ENCODE measurements around the gene RCAN1. TPM values are rescaled to one million over a fixed set of nuclear protein-coding genes. Genes with fewer than 3 reads are reported as not detected.
A peak's percentile ranks its signal among the peaks of the same experiment; 100 is the strongest.

The RCAN1 gene
- total RNA-seq: 100 to 1,000 TPM in 1 of 2 donors, 10 to 100 TPM in 1; 59.6 to 180 TPM
- long read RNA-seq, donor 1, transcript RCAN1-201 (4 exons, 2,490 nt): major isoform, 19 of 40 reads
- long read RNA-seq, donor 1, transcript RCAN1-202 (4 exons, 2,408 nt): minor isoform, 12 of 40 reads
- long read RNA-seq, donor 1, partial matches to known transcripts: 3 of 40 reads
- long read RNA-seq, donor 1, other reads (novel, unspliced or antisense): 4 of 40 reads
- long read RNA-seq, donor 2, transcript RCAN1-202 (4 exons, 2,408 nt): major isoform, 130 of 178 reads
- long read RNA-seq, donor 2, partial matches to known transcripts: 31 of 178 reads
- long read RNA-seq, donor 2, other reads (novel, unspliced or antisense): 12 of 178 reads

GRCh38 chr21:34614628-34615486 is at the start of gene RCAN1:
Gene RCAN1 (minus strand): TSS chr21:34615113. CDS start chr21:34615011, 102 bp downstream.
- intact Hi-C loops (cut with DNase I): no loop called here
- peak; percentile 96 for DNase-seq (ENCODE audit: low spot score)

- intact Hi-C loops (cut with DNase I): no loop called here
- DNase-seq (ENCODE audit: low spot score): no peak
Measured at GRCh38 chr21:34661848-34662247, 46.9 kb upstream of the RCAN1 start.

- DNase-seq (ENCODE audit: low spot score): peak; percentile 53
- intact Hi-C loops (cut with DNase I): no loop called here
Measured at GRCh38 chr21:34653522-34653921, 38.6 kb upstream of the RCAN1 start.

GRCh38 chr21:34651642-34652041 is 36.7 kb upstream of the RCAN1 start:
- intact Hi-C loops (cut with DNase I): no loop called here
- no peak for DNase-seq (ENCODE audit: low spot score)

- DNase-seq (ENCODE audit: low spot score): no peak
- intact Hi-C loops (cut with DNase I): no loop called here
Measured at GRCh38 chr21:34650861-34651431, 36.0 kb upstream of the RCAN1 start.

- intact Hi-C loops (cut with DNase I): no loop called here
- DNase-seq (ENCODE audit: low spot score): no peak
Measured at GRCh38 chr21:34649400-34649799, 34.5 kb upstream of the RCAN1 start.

- no peak for DNase-seq (ENCODE audit: low spot score)
- intact Hi-C loops (cut with DNase I): no loop called here
Measured at GRCh38 chr21:34648739-34649297, 33.9 kb upstream of the RCAN1 start.

- intact Hi-C loops (cut with DNase I): no loop called here
- no peak for DNase-seq (ENCODE audit: low spot score)
Measured at GRCh38 chr21:34647555-34647954, 32.6 kb upstream of the RCAN1 start.

GRCh38 chr21:34644825-34645224 is 29.9 kb upstream of the RCAN1 start:
- no peak for DNase-seq (ENCODE audit: low spot score)
- intact Hi-C loops (cut with DNase I): no loop called here

- intact Hi-C loops (cut with DNase I): no loop called here
- DNase-seq (ENCODE audit: low spot score): no peak
Measured at GRCh38 chr21:34642211-34643075, 27.5 kb upstream of the RCAN1 start.

GRCh38 chr21:34640858-34641257 is 25.9 kb upstream of the RCAN1 start:
- intact Hi-C loops (cut with DNase I): no loop called here
- DNase-seq (ENCODE audit: low spot score): no peak

- intact Hi-C loops (cut with DNase I): no loop called here
- DNase-seq (ENCODE audit: low spot score): no peak
Measured at GRCh38 chr21:34639882-34640788, 25.2 kb upstream of the RCAN1 start.

GRCh38 chr21:34639250-34639649 is 24.3 kb upstream of the RCAN1 start:
- intact Hi-C loops (cut with DNase I): no loop called here

GRCh38 chr21:34636961-34637360 is 22.0 kb upstream of the RCAN1 start:
- DNase-seq (ENCODE audit: low spot score): no peak
- intact Hi-C loops (cut with DNase I): no loop called here

More at GRCh38 chr21:34639250-34639649, 24.3 kb upstream of the RCAN1 start:
- DNase-seq (ENCODE audit: low spot score): no peak

GRCh38 chr21:34635307-34635706 is 20.4 kb upstream of the RCAN1 start:
- intact Hi-C loops (cut with DNase I): no loop called here
- DNase-seq (ENCODE audit: low spot score): no peak

- intact Hi-C loops (cut with DNase I): no loop called here
- DNase-seq (ENCODE audit: low spot score): no peak
Measured at GRCh38 chr21:34632498-34632897, 17.6 kb upstream of the RCAN1 start.

- no peak for DNase-seq (ENCODE audit: low spot score)
- intact Hi-C loops (cut with DNase I): no loop called here
Measured at GRCh38 chr21:34630536-34631143, 15.7 kb upstream of the RCAN1 start.

GRCh38 chr21:34626131-34626530 is 11.2 kb upstream of the RCAN1 start:
- intact Hi-C loops (cut with DNase I): no loop called here

More at GRCh38 chr21:34626131-34626530, 11.2 kb upstream of the RCAN1 start:
- no peak for DNase-seq (ENCODE audit: low spot score)

Data from posterior vena cava (tissue), 2 donors.